Nephron progenitor cell (in vitro differentiated cells): Measurements from ENCODE around the gene REEP2.

Source experiments
- DNase-seq: peaks from one replicate; pipeline ENCODE4 v3.0.0; 2021
- H3K27ac Mint-ChIP-seq: 2 replicates; pipeline ENCODE4 v1.8.0; 2021; ENCODE audit warnings: mild to moderate bottlenecking, moderate library complexity, mixed read lengths
- H3K27me3 Mint-ChIP-seq: 2 replicates; pipeline ENCODE4 v1.8.0; 2021; ENCODE audit warnings: mild to moderate bottlenecking, low read depth, mixed read lengths; ENCODE audit not compliant: poor library complexity
- H3K36me3 Mint-ChIP-seq: 2 replicates; pipeline ENCODE4 v1.8.0; 2021; ENCODE audit warnings: low read depth, mixed read lengths
- H3K4me1 Mint-ChIP-seq: 2 replicates; pipeline ENCODE4 v1.8.0; 2021; ENCODE audit warnings: mixed read lengths
- H3K4me3 Mint-ChIP-seq: 2 replicates; pipeline ENCODE4 v1.8.0; 2021; ENCODE audit warnings: mild to moderate bottlenecking, moderate library complexity, mixed read lengths
- H3K9me3 Mint-ChIP-seq: 2 replicates; pipeline ENCODE4 v1.8.0; 2021; ENCODE audit warnings: mild to moderate bottlenecking, moderate library complexity, mixed read lengths
- CTCF ChIP-seq: fragments of 200-600 bp; sonication (generic); IDR thresholded peaks from 2 replicates; pipeline ENCODE4 v1.5.0; 2021; ENCODE audit warnings: antibody characterized with exemption

Gene REEP2

GRCh38 chr5:138452720-138453119 lies 13.9 kb downstream of the REEP2 start:
- Mint-ChIP-seq H3K27me3 (peaks cover 22% of the 10 kb centered on the region), H3K4me3 (no peak overlapping the region), H3K4me1 (peaks cover 35% of the 10 kb centered on the region), H3K36me3 (no peaks in the 10 kb centered on the region), H3K27ac (no peak overlapping the region), H3K9me3 (no peaks in the 10 kb centered on the region)
- DNase-seq, result no peak
- TF ChIP-seq CTCF, result no peak

- Mint-ChIP-seq H3K9me3 (no peaks in the 10 kb centered on the region), H3K36me3 (no peaks in the 10 kb centered on the region), H3K4me1 (peaks cover 35% of the 10 kb centered on the region), H3K27ac (no peak overlapping the region), H3K4me3 (no peak overlapping the region), H3K27me3 (peaks cover 21% of the 10 kb centered on the region)
- no peak for TF ChIP-seq CTCF
- DNase-seq, result no peak
Observed at GRCh38 chr5:138453590-138453989, 14.7 kb downstream of the REEP2 start.

GRCh38 chr5:138454121-138454520 lies 15.3 kb downstream of the REEP2 start:
- Mint-ChIP-seq H3K27me3 (peaks cover 21% of the 10 kb centered on the region), H3K9me3 (no peaks in the 10 kb centered on the region)

GRCh38 chr5:138455232-138455930 lies 16.5 kb downstream of the REEP2 start:
- peaks cover 28% of the 10 kb centered on the region for H3K4me1 Mint-ChIP-seq
- H3K27ac Mint-ChIP-seq, result no peak overlapping the region
- peaks cover 21% of the 10 kb centered on the region for H3K27me3 Mint-ChIP-seq
- DNase-seq, result no peak
- no peaks in the 10 kb centered on the region for H3K9me3 Mint-ChIP-seq
- no peak overlapping the region for H3K4me3 Mint-ChIP-seq
- H3K36me3 Mint-ChIP-seq, result no peaks in the 10 kb centered on the region
- no peak for TF ChIP-seq CTCF

More at GRCh38 chr5:138454121-138454520, 15.3 kb downstream of the REEP2 start:
- H3K4me3 Mint-ChIP-seq, result no peak overlapping the region
- no peak overlapping the region for H3K27ac Mint-ChIP-seq
- H3K4me1 Mint-ChIP-seq, result peaks cover 35% of the 10 kb centered on the region
- TF ChIP-seq CTCF, result no peak
- DNase-seq, result no peak
- H3K36me3 Mint-ChIP-seq, result no peaks in the 10 kb centered on the region

- no peaks in the 10 kb centered on the region for H3K9me3 Mint-ChIP-seq
- peaks cover 43% of the 10 kb centered on the region for H3K4me1 Mint-ChIP-seq
- TF ChIP-seq CTCF, result no peak
- H3K36me3 Mint-ChIP-seq, result no peaks in the 10 kb centered on the region
- no peak overlapping the region for H3K4me3 Mint-ChIP-seq
- no peak for DNase-seq
- peaks cover 17% of the 10 kb centered on the region for H3K27me3 Mint-ChIP-seq
- no peak overlapping the region for H3K27ac Mint-ChIP-seq
Observed at GRCh38 chr5:138457531-138458275, 18.8 kb downstream of the REEP2 start.
